GM21381 (cell line): ENCODE data around the gene BRD1.

Experiments used
- ATAC-seq: cut with Tn5 transposase; IDR thresholded peaks from one replicate; pipeline ENCODE4 v1.9.1; 2021; ENCODE audit warnings: mild to moderate bottlenecking, moderate library complexity; ENCODE audit not compliant: unreplicated experiment

BRD1 gene

GRCh38 chr22:49734882-49735281 lies 92.8 kb downstream of the BRD1 start:
- no peak for ATAC-seq

- ATAC-seq: no peak
Observed at GRCh38 chr22:49734390-49734789, 93.3 kb downstream of the BRD1 start.

GRCh38 chr22:49733631-49734030 lies 94.0 kb downstream of the BRD1 start:
- no peak for ATAC-seq

- ATAC-seq: no peak
Observed at GRCh38 chr22:49730656-49731055, 97.0 kb downstream of the BRD1 start.

- no peak for ATAC-seq
Observed at GRCh38 chr22:49728570-49729271, 99.0 kb downstream of the BRD1 start.

- ATAC-seq: no peak
Observed at GRCh38 chr22:49727881-49728569, 99.6 kb downstream of the BRD1 start.

GRCh38 chr22:49727191-49727880 lies 100.3 kb downstream of the BRD1 start:
- ATAC-seq: no peak

- ATAC-seq: no peak
Observed at GRCh38 chr22:49726701-49727101, 101.0 kb downstream of the BRD1 start.

- no peak for ATAC-seq
Observed at GRCh38 chr22:49726022-49726681, 101.5 kb downstream of the BRD1 start.

- ATAC-seq: no peak
Observed at GRCh38 chr22:49725516-49725915, 102.2 kb downstream of the BRD1 start.

- ATAC-seq: peak; percentile 60
Observed at GRCh38 chr22:49724893-49725489, 102.7 kb downstream of the BRD1 start.

GRCh38 chr22:49724030-49724892 lies 103.4 kb downstream of the BRD1 start:
- no peak for ATAC-seq

GRCh38 chr22:49723478-49724029 lies 104.1 kb downstream of the BRD1 start:
- no peak for ATAC-seq
